ENCODE data around the gene PADI1. TPM values are rescaled to one million over a fixed set of nuclear protein-coding genes. Genes with fewer than 3 reads are reported as not detected.
A peak's percentile ranks its signal among the peaks of the same experiment; 100 is the strongest.

Gene PADI1
- polyA plus RNA-seq, 2 of the 4 experiments (the other 2 are of a cell fraction): 1.4 to 2.0 TPM

- H3K4me2 ChIP-seq: peak overlapping the region; percentile 66; the same call in 2 of the 3 replicates
Measured at GRCh38 chr1:17167786-17168090, 37.2 kb upstream of the PADI1 start.

DNA sequence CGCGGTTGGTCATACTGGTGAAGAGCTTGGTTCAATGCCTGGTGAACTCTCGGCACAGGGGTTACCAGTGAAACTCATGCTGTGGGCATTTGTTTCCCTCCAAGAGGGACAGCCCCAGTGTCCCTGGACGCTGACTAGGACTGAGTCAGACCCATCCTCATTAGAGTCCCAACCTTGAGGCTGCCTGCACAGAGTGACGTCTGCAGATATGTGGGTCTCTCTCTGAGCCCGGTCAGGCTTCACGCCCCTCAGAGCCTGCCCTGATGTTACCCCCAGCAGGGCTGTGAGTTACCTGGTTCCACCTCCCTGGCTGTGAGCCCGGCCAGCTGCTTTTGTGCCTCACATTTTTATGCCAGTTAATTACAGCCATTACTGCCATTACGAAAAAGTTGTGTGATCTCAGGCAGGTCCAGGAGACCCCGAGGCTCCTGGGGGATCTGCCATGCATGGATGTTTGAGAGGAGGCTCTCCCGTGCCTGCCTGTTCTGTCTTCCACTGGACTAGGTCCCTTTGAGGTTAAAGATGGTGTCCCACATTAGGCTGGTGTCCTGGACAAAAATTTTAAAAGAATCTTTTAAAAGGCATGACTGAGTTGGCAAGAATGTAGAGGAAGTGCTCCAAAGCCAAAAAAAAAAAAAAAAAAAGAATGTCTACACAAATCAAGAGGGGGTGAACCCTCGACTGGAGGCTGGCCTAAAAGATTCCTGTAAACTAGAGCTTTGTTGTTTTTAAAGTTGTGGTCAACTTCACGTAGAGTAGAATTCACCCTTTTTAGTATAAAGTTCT is 36.6 kb upstream of the PADI1 start:
- CTCF ChIA-PET: interaction anchor here (0.9 to 3.1 kb wide), 8 partner anchors 10 to 69 kb away, joined by 3 to 17 read pairs (median 4); no protein-coding TSS in a partner anchor
- no peak overlapping the region for H3K4me3 ChIP-seq

More at GRCh38 chr1:17167786-17168090, 37.2 kb upstream of the PADI1 start:
- FAIRE-seq: no peak
- 17% methylated on average over 5 of the region's 5 CpGs for WGBS (ENCODE audit: missing lambda C conversion rate)
- TF ChIP-seq HOXB13 (CRISPR knock-in tag; IDR thresholded peaks at IDR 0.05; ENCODE audit: low read depth) (0 out of 2 replicates have a peak, but pooled peaks have one; percentile 14), HEYL (CRISPR knock-in tag; IDR thresholded peaks at IDR 0.05) (no peak), CBX8 (IDR thresholded peaks at IDR 0.05) (no peak)
- ChIA-PET POLR2A (interaction anchor here (1.3 to 1.4 kb wide), 2 partner anchors 22 to 66 kb away, joined by 3 to 4 read pairs; no protein-coding TSS in a partner anchor), CTCF (interaction anchor here (0.9 to 3.1 kb wide), 6 partner anchors 10 to 69 kb away, joined by 3 to 17 read pairs (median 3); no protein-coding TSS in a partner anchor)
- H3K9me3 ChIP-seq: no peaks in the 10 kb centered on the region
- no peak for ATAC-seq
- no peak for DNase-seq (ENCODE audit: low read depth in 1 of 2, low spot score in 1 of 2)
- peak overlapping the region; percentile 78 to 88; a peak in 5 of 6 replicates for H3K27ac ChIP-seq
- peaks cover 39% of the 10 kb centered on the region for H3K4me1 ChIP-seq
- H3K4me3 ChIP-seq: no peak overlapping the region

More for the DNA sequence above, 36.6 kb upstream of the PADI1 start:
- peak; percentile 82 to 91 for ATAC-seq
- POLR2A ChIA-PET: interaction anchor here (1.3 to 1.4 kb wide), 2 partner anchors 22 to 65 kb away, joined by 3 to 4 read pairs; no protein-coding TSS in a partner anchor
- FAIRE-seq: no peak
- no peaks in the 10 kb centered on the region for H3K9me3 ChIP-seq
- no peak for TF ChIP-seq CHD2 (IDR thresholded peaks at IDR 0.05; ENCODE audit: low read length, partially characterized antibody)
- TF ChIP-seq, protein P1, sequence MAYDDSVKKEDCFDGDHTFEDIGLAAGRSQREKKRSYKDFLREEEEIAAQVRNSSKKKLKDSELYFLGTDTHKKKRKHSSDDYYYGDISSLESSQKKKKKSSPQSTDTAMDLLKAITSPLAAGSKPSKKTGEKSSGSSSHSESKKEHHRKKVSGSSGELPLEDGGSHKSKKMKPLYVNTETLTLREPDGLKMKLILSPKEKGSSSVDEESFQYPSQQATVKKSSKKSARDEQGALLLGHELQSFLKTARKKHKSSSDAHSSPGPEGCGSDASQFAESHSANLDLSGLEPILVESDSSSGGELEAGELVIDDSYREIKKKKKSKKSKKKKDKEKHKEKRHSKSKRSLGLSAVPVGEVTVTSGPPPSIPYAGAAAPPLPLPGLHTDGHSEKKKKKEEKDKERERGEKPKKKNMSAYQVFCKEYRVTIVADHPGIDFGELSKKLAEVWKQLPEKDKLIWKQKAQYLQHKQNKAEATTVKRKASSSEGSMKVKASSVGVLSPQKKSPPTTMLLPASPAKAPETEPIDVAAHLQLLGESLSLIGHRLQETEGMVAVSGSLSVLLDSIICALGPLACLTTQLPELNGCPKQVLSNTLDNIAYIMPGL (CRISPR knock-in tag; IDR thresholded peaks at IDR 0.05; ENCODE audit: borderline replicate concordance): no peak
- TF ChIP-seq GATA3 (IDR thresholded peaks at IDR 0.05; ENCODE audit: borderline replicate concordance): peak; percentile 54; the same call in 1 of the 2 replicates
- TF ChIP-seq MAX (IDR thresholded peaks at IDR 0.05): peak; percentile 78
- TF ChIP-seq HOXB5 (CRISPR knock-in tag; IDR thresholded peaks at IDR 0.05): no peak
- TF ChIP-seq FOSL2 (IDR thresholded peaks at IDR 0.05): 0 out of 2 replicates have a peak, but pooled peaks have one; percentile 23
- peak; percentile 70 for TF ChIP-seq FOSL2 (CRISPR knock-in tag; IDR thresholded peaks at IDR 0.05)
- TF ChIP-seq JUN (IDR thresholded peaks at IDR 0.05): peak in 1 of 2 experiments; percentile 49; a peak in 1 of 5 replicates
- TF ChIP-seq, protein P2, sequence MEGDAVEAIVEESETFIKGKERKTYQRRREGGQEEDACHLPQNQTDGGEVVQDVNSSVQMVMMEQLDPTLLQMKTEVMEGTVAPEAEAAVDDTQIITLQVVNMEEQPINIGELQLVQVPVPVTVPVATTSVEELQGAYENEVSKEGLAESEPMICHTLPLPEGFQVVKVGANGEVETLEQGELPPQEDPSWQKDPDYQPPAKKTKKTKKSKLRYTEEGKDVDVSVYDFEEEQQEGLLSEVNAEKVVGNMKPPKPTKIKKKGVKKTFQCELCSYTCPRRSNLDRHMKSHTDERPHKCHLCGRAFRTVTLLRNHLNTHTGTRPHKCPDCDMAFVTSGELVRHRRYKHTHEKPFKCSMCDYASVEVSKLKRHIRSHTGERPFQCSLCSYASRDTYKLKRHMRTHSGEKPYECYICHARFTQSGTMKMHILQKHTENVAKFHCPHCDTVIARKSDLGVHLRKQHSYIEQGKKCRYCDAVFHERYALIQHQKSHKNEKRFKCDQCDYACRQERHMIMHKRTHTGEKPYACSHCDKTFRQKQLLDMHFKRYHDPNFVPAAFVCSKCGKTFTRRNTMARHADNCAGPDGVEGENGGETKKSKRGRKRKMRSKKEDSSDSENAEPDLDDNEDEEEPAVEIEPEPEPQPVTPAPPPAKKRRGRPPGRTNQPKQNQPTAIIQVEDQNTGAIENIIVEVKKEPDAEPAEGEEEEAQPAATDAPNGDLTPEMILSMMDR (IDR thresholded peaks at IDR 0.05): no peak
- TF ChIP-seq USF2 (IDR thresholded peaks at IDR 0.05): no peak
- no peak for TF ChIP-seq FOXS1 (CRISPR knock-in tag; IDR thresholded peaks at IDR 0.05)
- no peak for TF ChIP-seq CEBPB (IDR thresholded peaks at IDR 0.05)
- 0 out of 2 replicates have a peak, but pooled peaks have one; percentile 16 for TF ChIP-seq JUNB (IDR thresholded peaks at IDR 0.05)
- no peak for TF ChIP-seq RARB (CRISPR knock-in tag; IDR thresholded peaks at IDR 0.05)
- TF ChIP-seq EP300 (IDR thresholded peaks at IDR 0.05): peak in 1 of 2 experiments; percentile 56; a peak in 1 of 5 replicates
- no peak for TF ChIP-seq CHD4 (IDR thresholded peaks at IDR 0.05; ENCODE audit: borderline replicate concordance)
- 3% methylated on average over 11 of the region's 13 CpGs for WGBS (ENCODE audit: missing lambda C conversion rate)
- DNase-seq (ENCODE audit: low read depth in 1 of 2, low spot score in 1 of 2): peak; percentile 54 to 80
- H3K4me1 ChIP-seq: peaks cover 34% of the 10 kb centered on the region
- H3K4me2 ChIP-seq: peak overlapping the region; percentile 66
- peak overlapping the region; percentile 78 to 88 for H3K27ac ChIP-seq
